NB4 (cell line): ENCODE measurements around the gene TRIM54.

ENCODE experiments used
- POLR2A ChIP-seq: IDR thresholded peaks from 2 replicates; pipeline ENCODE4 v1.6.1; 2011; ENCODE audit warnings: mild to moderate bottlenecking; ENCODE audit not compliant: insufficient read length; ENCODE audit errors: extremely low read depth
- TF ChIP-seq, protein P1 (sequence below): IDR thresholded peaks from one replicate; pipeline ENCODE4 v1.5.1; 2012; ENCODE audit warnings: low read depth, low read length

GRCh38 chr2:27245626-27246025 lies 36.6 kb upstream of the TRIM54 start:
- TF ChIP-seq, protein P1, sequence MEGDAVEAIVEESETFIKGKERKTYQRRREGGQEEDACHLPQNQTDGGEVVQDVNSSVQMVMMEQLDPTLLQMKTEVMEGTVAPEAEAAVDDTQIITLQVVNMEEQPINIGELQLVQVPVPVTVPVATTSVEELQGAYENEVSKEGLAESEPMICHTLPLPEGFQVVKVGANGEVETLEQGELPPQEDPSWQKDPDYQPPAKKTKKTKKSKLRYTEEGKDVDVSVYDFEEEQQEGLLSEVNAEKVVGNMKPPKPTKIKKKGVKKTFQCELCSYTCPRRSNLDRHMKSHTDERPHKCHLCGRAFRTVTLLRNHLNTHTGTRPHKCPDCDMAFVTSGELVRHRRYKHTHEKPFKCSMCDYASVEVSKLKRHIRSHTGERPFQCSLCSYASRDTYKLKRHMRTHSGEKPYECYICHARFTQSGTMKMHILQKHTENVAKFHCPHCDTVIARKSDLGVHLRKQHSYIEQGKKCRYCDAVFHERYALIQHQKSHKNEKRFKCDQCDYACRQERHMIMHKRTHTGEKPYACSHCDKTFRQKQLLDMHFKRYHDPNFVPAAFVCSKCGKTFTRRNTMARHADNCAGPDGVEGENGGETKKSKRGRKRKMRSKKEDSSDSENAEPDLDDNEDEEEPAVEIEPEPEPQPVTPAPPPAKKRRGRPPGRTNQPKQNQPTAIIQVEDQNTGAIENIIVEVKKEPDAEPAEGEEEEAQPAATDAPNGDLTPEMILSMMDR = no peak
- no peak for TF ChIP-seq POLR2A
